Spleen (tissue), 11 donors: ENCODE results near the gene NKX2-2. TPM values are rescaled to one million over a fixed set of nuclear protein-coding genes. Genes with fewer than 3 reads are reported as not detected.

Experiments used
- DNase-seq: peaks from one replicate; pipeline ENCODE4 v3.0.0-alpha.2; 2020
- H3K27ac ChIP-seq, 8 donors: fragments of 200-600 bp; sonication (generic) in 7 of 8; 1 replicate in 4 of 8; 2 replicates in 4 of 8; pipeline versions ENCODE4 v1.5.0 to v1.8.0; 2016 to 2021; ENCODE audit warnings: inconsistent platforms in 4 of 8, mild to moderate bottlenecking in 4 of 8, moderate library complexity in 1 of 8
- H3K27me3 ChIP-seq, 7 donors: fragments of 200-600 bp; sonication (generic) in 6 of 7; replicated peaks in 1 of 7; 1 replicate in 4 of 7; 2 replicates in 3 of 7; pipeline versions ENCODE4 v1.5.0 to v1.8.0; 2016 to 2021; ENCODE audit warnings: inconsistent platforms in 3 of 7, mild to moderate bottlenecking in 1 of 7
- H3K36me3 ChIP-seq, 6 donors: fragments of 200-600 bp; sonication (generic) in 5 of 6; 1 replicate in 4 of 6; 2 replicates in 2 of 6; pipeline versions ENCODE4 v1.5.0 to v1.8.0; 2016 to 2021; ENCODE audit warnings: inconsistent platforms in 2 of 6
- H3K4me1 ChIP-seq, 6 donors: fragments of 200-600 bp; sonication (generic) in 5 of 6; 1 replicate in 3 of 6; 2 replicates in 3 of 6; pipeline versions ENCODE4 v1.5.0 to v1.8.0; 2016 to 2021; ENCODE audit warnings: inconsistent platforms in 3 of 6
- H3K4me3 ChIP-seq, 8 donors: fragments of 200-600 bp; sonication (generic) in 7 of 8; 1 replicate in 4 of 8; 2 replicates in 4 of 8; pipeline versions ENCODE4 v1.5.0 to v1.8.0; 2016 to 2021; ENCODE audit warnings: inconsistent platforms in 4 of 8, mild to moderate bottlenecking in 4 of 8, moderate library complexity in 2 of 8
- H3K9me3 ChIP-seq, 8 donors: fragments of 200-600 bp; sonication (generic) in 7 of 8; 1 replicate in 4 of 8; 2 replicates in 4 of 8; pipeline versions ENCODE4 v1.5.0 to v1.8.0; 2016 to 2021; ENCODE audit warnings: inconsistent platforms in 4 of 8
- POLR2A ChIP-seq, 3 donors: fragments of 450-650 bp; IDR thresholded peaks; one replicate each; pipeline ENCODE4 v1.5.1; 2017; ENCODE audit warnings: antibody characterized with exemption in 3 of 3, mild to moderate bottlenecking in 1 of 3
- POLR2AphosphoS5 ChIP-seq, 3 donors: sonication (generic); formaldehyde crosslinking; IDR thresholded peaks; one replicate each; pipeline ENCODE4 v1.5.1; 2017; ENCODE audit warnings: antibody characterized with exemption in 3 of 3
- whole genome bisulfite sequencing, 5 donors: extraction: QIAGEN DNeasy Blood & Tissue Kit in 3 of 5; methylation state at CpG; one replicate each; pipeline versions ENCODE4 v1.1.5 to v1.1.7; 2013 to 2018; 5-methylcytosine and 5-hydroxymethylcytosine counted together
- intact Hi-C: fragments of 100-400 bp; cut with DNase I; formaldehyde crosslinking; loops from one replicate; pipeline ENCODE4 v1.15.0; 2023; ENCODE audit warnings: low total_unique reads
- polyA plus RNA-seq, 3 donors: library from polyadenylated mRNA; stranded (reverse); fragments of 200-250 nt; gene quantifications; one replicate each; pipeline ENCODE4 v1.2.1, GENCODE V29; 2013
- total RNA-seq, 7 donors: library from RNA; depleted of rRNA in 3 of 7; stranded (reverse); fragments of >200 nt in 3 of 7; fragmentation: NEBNext Ultra II Directional in 4 of 7; extraction: Animal tissue kit (Norgen Biotek cat#: 25700) in 4 of 7; gene quantifications; one replicate each; pipeline versions ENCODE4 v1.1.0 to v1.2.1, GENCODE V29; 2016 to 2021
- TF ChIP-seq, protein P1 (sequence below), 11 experiments: fragments of 200-600 bp in 7 of 11; fragments of 450-650 bp in 4 of 11; sonication (generic) in 4 of 11; IDR thresholded peaks in 8 of 11; conservative IDR thresholded peaks in 3 of 11; 1 replicate in 7 of 11; 2 replicates in 4 of 11; pipeline versions ENCODE4 v1.4.0 to v1.8.0; 2016 to 2021; ENCODE audit warnings: antibody characterized with exemption in 11 of 11, inconsistent platforms in 4 of 11, mild to moderate bottlenecking in 1 of 11
- donor health status: healthy with polysubstance abuse.
- donor health status: DM: no; HTN: no; CAD: no; lungs with moderate emphysema.
- donor health status: DM: no; HTN: no; CAD: no.
- donor health status: Bipolar disorder and iron deficiency.
- donor health status: healthy.
- donor health status: DM: no; HTN: no; CAD: no.
- donor health status: DM: yes; HTN: yes; CAD: no.

Gene NKX2-2
- total and polyA plus RNA-seq, 10 donors = 0.03 TPM; not detected in 9

DNA sequence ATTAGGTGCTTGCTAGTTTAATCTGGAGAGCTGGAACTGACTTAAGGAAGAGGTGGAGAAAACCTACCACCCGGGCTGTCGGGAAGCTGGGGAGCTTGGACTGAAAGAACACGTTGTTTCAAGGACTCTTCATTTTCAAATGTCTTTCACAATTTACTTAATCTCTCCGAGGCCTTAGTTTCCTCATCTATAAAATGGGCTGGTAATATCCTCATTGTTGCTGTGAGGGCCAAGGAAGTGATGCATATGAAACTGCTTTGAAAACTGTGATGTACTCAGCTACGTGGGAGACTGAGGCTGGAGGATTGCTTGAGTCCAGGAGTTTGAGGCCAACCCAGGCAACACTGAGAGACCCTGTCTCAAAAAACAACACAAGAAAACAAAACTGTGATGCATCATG lies 36.7 kb upstream of the NKX2-2 start:
- TF ChIP-seq, protein P1, sequence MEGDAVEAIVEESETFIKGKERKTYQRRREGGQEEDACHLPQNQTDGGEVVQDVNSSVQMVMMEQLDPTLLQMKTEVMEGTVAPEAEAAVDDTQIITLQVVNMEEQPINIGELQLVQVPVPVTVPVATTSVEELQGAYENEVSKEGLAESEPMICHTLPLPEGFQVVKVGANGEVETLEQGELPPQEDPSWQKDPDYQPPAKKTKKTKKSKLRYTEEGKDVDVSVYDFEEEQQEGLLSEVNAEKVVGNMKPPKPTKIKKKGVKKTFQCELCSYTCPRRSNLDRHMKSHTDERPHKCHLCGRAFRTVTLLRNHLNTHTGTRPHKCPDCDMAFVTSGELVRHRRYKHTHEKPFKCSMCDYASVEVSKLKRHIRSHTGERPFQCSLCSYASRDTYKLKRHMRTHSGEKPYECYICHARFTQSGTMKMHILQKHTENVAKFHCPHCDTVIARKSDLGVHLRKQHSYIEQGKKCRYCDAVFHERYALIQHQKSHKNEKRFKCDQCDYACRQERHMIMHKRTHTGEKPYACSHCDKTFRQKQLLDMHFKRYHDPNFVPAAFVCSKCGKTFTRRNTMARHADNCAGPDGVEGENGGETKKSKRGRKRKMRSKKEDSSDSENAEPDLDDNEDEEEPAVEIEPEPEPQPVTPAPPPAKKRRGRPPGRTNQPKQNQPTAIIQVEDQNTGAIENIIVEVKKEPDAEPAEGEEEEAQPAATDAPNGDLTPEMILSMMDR (IDR thresholded peaks at IDR 0.05 in 8 of 11, conservative IDR thresholded peaks at IDR 0.05 in 3 of 11) = no peak
- Histone ChIP-seq H3K9me3 (no peaks in the 10 kb centered on the region), H3K4me3 (no peak overlapping the region), H3K27ac (no peak overlapping the region), H3K27me3 (peaks cover 0 to 25% (median 0%) of the 10 kb centered on the region in 7 donors), H3K4me1 (no peaks in the 10 kb centered on the region), H3K36me3 (no peaks in the 10 kb centered on the region)
- 75 to 88% (median 85%) methylated on average over 5 of the region's 5 CpGs for WGBS, 5 donors
- DNase-seq = no peak
- intact Hi-C loops = no loop called here

DNA sequence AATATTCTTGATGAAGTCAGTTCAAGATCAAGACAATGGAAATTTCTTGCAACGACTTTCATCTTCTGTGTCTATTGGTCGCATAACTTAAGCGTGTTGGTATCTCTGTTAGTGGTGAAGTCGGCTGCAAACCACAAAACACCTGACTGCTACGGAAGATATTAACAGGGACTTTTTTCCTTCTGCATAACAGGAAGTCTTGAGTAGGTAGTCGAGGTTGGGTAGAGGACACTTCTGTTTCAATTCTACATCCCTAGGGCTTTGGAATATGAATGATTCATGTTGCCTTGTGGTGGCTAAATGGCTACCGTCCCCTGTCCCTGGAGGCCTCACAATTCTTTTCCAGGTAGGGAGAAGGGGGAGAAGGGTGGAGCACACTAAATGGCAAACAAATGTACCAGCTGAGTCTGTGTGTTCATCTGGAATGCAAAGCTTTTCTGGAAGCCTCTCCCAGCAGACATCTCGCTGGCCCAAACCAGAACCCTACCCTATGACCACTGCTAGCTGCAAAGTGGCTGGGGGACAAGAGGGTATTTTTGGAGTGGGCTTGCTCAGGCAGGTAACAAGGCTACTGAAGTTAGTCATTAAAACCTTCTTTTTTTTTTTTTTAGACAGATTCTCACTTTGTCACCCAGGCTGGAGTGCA lies 34.6 kb upstream of the NKX2-2 start:
- WGBS, 5 donors = 47 to 64% (median 48%) methylated on average over 8 of the region's 8 CpGs
- no peaks in the 10 kb centered on the region for H3K4me1 ChIP-seq
- H3K4me3 ChIP-seq = peak overlapping the region in 1 of 8 donors; percentile 25
- H3K9me3 ChIP-seq = no peaks in the 10 kb centered on the region
- H3K36me3 ChIP-seq = no peaks in the 10 kb centered on the region
- peaks cover 0 to 21% (median 0%) of the 10 kb centered on the region in 7 donors for H3K27me3 ChIP-seq
- TF ChIP-seq POLR2AphosphoS5 (IDR thresholded peaks at IDR 0.05) (no peak), POLR2A (IDR thresholded peaks at IDR 0.05) (no peak)
- TF ChIP-seq, protein P1 (IDR thresholded peaks at IDR 0.05 in 8 of 11, conservative IDR thresholded peaks at IDR 0.05 in 3 of 11) = no peak
- DNase-seq = no peak
- intact Hi-C loops = no loop called here
- peak overlapping the region in 2 of 8 donors; percentile 23 to 57 for H3K27ac ChIP-seq

DNA sequence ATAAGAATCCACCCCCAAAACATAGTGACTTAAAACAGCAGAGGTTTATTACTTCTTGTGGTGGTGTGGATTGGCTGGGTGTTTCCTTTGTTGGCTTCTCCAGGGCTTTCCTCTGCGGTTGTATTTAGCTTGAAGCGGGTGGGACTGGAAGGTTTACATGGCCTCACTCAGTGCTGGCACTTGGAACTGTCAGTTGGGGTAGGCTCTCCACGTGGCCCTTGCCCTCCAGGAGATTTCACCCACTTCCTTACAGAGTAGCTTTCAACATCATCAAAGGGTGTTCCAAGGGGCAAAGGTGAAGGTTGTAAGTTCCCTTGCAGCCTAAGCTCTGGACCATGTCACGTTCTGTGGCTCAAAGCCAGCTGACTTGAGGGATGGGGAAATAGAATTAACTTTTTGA lies 32.5 kb upstream of the NKX2-2 start:
- Histone ChIP-seq H3K4me3 (no peak overlapping the region), H3K27me3 (peaks cover 0 to 22% (median 0%) of the 10 kb centered on the region in 7 donors), H3K27ac (no peak overlapping the region), H3K4me1 (no peaks in the 10 kb centered on the region), H3K9me3 (no peaks in the 10 kb centered on the region), H3K36me3 (no peaks in the 10 kb centered on the region)
- 27 to 57% (median 35%) methylated on average over 4 of the region's 4 CpGs for WGBS, 5 donors
- DNase-seq = no peak
- intact Hi-C loops = no loop called here
- TF ChIP-seq, protein P1 (IDR thresholded peaks at IDR 0.05 in 8 of 11, conservative IDR thresholded peaks at IDR 0.05 in 3 of 11) = no peak
- TF ChIP-seq POLR2A (IDR thresholded peaks at IDR 0.05) (no peak), POLR2AphosphoS5 (IDR thresholded peaks at IDR 0.05) (no peak)

DNA sequence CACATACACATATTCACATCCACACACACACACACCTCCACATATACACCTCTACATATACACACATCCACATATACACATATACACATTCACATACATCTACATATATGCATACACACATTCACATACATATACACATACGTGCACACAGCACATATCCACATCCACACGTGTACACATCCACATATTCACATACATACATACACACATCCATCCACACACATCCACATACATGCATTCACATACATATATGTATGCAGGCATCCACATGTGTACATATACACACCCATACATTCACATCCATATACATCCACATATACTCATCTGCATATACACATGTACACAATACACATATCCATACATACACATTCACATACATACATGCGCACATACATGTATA lies 25.6 kb upstream of the NKX2-2 start:
- 76 to 88% (median 85%) methylated on average over 3 of the region's 3 CpGs for WGBS, 5 donors
- Histone ChIP-seq H3K4me3 (no peak overlapping the region), H3K27me3 (peaks cover 0 to 44% (median 0%) of the 10 kb centered on the region in 7 donors), H3K36me3 (no peaks in the 10 kb centered on the region), H3K27ac (no peak overlapping the region), H3K9me3 (no peaks in the 10 kb centered on the region), H3K4me1 (no peaks in the 10 kb centered on the region)
- intact Hi-C loops = no loop called here
- DNase-seq = no peak
- TF ChIP-seq, protein P1 (IDR thresholded peaks at IDR 0.05 in 8 of 11, conservative IDR thresholded peaks at IDR 0.05 in 3 of 11) = no peak
- TF ChIP-seq POLR2A (IDR thresholded peaks at IDR 0.05) (no peak), POLR2AphosphoS5 (IDR thresholded peaks at IDR 0.05) (no peak)
